Cortex of kidney (tissue), 1 donor: ENCODE measurements around the gene SPATA31E1.

Experiments
- DNase-seq: peaks from one replicate; lab custom pipeline; 2025; lab: John Stamatoyannopoulos, UW

Gene SPATA31E1

DNA sequence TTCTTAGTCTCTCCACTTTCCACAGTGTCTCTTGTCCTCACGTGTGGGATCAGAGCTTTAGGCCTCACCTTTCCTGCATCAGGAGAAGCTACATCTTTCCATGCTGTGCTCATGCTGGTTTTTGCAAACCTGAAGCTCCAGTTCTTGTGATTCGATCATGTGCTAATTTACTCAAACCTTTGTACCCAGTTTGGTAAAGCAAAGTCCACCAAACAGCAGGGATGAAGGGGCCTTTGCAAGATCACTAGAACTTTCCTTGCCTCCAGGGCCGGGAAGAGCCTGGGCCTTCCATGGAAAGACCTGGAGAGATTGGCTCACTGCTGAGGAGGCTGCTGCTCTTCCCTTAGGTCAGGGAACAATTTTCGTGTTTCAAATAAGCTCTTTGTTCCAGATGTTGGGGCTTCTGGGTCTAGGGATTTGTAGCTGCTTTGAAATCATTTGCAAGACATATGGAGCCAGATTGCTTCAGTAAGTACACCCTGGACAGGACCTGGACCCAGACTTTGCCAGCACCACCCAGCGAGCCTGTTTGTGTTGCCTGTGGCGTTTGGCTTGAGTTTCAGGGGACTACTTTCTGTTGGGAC is 18.7 kb upstream of the SPATA31E1 start:
- no peak for DNase-seq

DNA sequence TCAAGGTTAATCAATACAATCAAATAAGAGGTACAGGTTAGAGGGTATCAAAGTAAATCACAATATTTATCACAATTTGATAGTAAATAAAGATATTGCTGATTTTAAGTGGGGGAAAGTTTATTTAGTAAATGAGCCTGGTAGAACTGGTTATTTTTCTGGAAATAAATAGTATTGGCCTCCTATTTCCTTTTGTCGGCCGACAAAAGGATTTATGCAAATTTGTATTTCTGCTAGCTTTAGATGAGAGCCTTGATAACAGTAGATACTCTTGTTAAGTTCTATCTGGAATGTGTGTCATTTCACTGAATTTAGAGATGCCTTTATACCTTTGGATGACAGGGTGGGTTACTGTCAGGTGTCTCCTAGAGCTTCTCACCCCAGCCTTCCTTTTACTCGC is 17.8 kb upstream of the SPATA31E1 start:
- no peak for DNase-seq

DNA sequence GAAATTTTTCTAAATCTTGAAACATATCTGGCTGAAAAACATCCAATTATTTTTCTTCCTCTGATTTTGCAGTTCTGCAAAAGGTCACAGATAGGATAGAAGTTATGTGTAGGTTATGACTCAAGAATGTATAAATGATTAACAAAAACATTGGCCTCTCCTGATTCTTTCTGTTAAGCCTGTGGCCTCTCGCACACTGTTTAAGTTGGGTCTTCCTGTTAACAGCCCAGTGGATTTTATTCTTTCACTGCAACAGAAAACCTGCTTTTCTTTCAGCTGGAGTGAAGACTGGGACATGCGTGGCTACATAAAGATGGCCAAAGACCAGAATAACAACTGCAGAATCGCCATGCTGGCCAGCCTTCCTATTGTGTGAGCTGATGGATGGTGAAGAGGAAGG is 17.1 kb upstream of the SPATA31E1 start:
- no peak for DNase-seq

DNA sequence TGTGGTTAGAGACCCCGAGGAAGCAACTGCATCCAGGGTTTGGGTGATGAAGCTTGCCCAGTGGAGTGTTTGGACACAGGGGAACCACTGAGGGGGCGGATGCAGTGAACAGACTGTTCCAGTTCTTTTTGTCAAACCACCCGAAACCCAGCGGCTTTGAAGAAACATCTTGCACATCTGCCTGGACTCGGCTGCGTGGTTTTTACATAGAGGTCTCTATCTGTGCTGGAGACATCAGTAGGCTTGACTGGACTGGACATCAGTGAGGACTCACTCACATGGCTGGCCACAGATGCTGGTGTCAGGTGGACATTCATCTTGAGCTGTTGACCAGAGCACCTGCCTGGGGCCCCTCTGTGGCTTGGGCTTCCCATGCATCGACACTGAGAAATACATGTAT is 15.3 kb upstream of the SPATA31E1 start:
- no peak for DNase-seq

DNA sequence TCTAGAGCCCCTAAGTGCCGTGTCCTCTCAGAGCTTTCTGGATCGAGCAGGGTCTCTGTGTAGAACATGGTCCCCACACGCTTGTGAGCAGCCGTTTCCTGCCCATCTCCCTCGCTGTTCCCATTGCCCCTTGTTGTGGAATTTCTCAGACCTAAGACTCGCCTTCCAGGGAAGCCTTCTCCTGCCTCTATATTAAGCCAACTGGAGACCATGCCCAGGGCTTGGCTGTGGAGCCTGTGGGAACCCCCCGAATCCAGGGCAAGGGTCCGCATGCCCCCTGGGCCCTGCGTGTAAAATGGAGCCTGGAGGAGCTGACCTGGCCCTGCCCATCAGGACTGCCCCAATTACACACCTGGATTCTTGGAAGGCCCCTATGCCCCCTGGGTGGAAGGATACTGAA is 14.5 kb upstream of the SPATA31E1 start:
- DNase-seq, result no peak

DNA sequence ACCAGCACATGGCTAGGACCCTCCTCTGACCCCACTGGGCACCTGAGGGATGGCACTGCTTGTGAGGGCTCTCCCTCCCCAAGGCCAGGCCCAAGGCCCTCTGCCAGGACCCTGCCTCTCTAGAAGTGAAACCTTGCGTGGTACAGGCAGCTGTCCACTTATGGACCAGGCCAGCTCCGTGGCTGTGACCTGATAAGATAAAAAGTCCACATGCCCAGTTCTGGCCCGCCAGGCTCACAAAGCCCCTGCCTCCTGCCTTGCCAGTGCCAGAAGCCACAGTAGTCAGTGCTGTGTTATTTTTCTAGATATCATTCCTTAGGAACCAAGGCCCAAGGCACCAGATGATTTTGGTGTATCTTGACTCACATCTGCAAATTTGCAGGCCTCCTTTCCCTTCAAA is 14.0 kb upstream of the SPATA31E1 start:
- no peak for DNase-seq

DNA sequence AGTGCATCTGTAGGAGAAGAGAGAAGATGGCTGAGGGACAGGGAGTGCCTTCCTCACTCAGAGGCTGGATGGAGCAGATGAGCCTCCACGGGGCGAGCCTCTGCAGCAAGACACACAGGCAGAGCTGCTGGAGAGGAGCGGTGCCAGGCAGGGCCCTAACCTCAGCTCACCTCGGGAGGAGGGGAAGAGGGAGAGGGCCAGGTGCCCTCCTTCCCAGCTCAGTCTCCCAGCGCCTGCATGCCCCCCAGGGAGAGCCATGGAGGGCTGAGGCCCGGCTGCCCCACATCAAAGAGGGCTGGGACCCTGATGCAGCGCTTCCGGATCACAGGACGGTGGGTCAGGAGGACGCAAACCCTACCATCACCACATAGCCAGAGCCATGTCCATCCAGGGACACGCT is 13.6 kb upstream of the SPATA31E1 start:
- no peak for DNase-seq

DNA sequence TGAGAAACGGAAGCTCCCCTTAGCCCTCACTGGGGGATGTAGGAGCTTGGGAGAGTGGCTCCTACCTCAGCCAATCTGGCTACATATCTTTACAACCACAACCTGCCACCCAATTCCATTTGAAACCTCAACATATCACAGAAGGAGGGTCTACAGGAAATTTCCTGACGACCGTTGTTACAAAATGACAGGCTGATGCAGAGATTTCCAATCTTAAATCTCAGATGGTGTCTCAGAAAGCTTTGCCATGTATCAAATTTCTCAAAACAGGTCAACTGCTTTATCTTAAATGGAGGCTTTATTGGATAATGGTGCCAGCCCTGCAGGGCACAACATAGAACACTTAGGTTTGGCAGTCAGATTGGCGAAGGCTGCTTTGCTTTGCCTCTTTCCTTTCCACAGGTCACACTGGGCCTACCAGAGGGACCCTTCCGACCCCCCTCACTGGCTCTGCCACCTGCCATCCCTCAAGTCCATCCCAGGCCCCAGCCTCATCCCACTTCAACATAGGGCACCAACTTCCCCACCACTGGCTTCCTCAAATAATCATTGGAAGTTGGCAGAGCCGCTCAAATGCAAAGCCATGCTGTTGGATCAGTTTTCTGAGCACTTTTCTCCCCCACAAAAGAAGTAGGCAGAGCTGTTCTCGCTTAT is 11.1 kb upstream of the SPATA31E1 start:
- DNase-seq, result no peak

DNA sequence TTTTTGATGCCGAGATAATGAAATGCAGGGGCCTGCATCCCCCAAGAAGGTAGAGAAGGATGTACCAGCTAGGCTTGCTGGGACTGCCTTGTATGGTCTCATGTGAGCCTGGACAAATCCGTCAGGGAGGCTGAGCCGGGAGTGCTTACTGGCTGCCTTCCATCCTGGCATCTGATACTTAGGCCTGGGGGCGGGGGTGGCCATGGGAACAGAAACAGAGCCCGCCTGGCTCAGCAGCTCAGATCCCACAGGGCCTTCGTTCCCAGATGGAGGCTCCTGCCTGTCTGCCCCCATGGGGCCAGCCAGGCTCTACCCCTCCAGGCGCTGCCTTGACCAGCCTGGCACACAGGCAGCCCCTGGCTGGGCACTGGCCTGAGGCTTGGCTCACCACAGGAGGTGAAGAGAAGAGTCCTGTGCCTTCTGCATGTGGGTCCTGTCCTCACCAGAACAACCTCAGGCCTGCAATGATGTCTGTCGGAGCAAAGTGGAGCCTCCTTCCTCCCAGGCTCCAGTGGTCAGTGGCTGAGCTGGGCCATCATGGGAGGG is 10.5 kb upstream of the SPATA31E1 start:
- DNase-seq, result no peak

DNA sequence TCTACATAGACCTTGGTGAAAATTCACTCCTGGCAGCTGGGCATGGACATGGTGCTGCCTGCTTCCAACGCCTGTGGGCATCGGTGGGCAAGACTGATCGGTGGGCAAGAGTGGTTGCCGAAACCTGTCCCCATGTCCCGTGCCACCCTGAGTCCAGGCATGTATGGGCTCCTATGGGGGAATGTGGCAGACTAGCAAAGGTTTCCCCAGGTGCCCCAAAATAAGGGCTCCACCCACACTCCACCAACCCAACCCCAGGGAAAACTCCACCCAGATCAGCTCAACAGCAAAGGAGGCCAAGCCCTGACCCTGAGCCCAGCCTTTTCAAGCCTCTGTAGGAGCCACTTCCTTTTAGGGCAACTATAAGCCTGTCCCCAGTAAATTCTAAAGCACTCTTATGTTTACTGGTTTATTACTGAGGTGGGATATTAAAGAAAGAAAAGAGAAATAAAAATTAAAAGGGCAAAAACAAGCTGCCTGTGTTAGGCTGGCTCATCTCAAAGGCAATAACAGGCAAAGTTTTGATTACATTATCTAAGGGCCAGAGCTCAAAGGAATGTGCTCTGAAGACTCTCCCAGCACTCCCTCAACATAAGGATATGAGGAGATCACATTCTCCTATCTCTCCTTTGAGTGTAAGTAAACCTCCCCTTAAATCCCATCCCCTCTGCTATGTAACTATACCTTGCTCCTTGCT is 8.9 kb upstream of the SPATA31E1 start:
- no peak for DNase-seq

DNA sequence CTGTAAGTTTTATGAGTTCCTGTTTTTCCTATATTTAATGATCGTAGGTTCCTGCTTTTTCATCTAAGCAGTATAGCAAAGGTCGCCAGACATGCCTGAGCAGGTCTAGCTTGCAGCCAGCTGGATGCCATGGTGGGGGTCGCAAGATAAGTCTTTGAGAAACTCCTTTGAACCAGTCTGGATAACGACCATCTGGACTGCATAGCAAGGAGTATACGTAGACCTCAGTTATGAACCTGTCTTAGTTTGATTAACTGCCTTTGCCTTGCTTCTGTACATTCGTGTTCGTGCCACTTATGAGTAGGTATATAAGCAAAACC is 8.4 kb upstream of the SPATA31E1 start:
- no peak for DNase-seq

DNA sequence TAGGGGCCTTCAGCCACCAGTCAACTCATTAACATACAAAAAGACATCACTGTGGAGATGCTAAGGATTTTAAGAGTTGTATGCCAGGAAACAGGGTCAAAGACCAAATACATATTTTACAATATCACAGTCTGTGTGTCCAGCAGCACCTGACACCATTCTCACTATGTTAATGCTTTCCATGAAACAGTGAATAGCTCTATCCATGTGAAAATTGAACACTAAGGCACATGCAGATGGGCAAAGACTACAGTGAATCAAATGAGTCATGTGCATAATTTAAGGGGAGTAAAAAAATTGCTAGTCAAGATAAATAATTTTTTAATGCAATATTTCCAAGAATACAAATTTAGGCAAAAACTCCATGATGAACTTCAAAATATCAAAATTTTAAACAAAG is 7.6 kb upstream of the SPATA31E1 start:
- DNase-seq, result no peak

DNA sequence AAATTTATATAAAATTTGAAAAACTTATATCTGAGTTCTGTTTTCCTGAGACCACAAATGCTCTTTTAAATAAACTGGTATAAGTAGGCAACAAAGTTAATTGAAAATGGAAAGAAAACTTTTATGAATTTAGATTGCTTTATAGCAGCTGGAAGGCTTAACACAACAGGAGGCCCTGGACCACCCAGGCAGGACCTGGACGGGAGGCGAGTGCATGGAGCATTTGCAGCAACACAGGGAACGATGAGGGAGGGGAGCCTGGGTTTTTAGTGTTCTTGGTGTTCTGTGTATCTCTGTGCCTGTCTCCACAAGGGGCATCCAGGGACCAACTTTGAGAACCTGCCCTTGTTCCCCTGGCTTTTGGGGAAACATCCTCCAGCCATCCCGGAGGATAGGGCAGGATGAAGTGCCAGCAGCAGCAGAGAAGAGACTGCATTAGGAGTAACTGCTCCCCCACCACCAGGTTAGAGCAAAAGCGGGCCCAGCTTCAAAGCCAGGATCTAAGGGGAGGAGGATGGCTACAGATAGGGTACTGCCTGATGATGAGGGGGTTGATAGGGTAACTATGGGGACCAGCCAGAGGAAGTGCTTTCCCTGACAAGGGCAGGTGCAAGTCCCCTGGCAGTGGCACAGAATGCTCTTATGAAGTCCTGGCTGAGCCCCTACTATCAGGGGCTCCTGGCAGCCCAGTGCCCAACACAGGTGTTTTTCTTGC is 6.7 kb upstream of the SPATA31E1 start:
- no peak for DNase-seq

DNA sequence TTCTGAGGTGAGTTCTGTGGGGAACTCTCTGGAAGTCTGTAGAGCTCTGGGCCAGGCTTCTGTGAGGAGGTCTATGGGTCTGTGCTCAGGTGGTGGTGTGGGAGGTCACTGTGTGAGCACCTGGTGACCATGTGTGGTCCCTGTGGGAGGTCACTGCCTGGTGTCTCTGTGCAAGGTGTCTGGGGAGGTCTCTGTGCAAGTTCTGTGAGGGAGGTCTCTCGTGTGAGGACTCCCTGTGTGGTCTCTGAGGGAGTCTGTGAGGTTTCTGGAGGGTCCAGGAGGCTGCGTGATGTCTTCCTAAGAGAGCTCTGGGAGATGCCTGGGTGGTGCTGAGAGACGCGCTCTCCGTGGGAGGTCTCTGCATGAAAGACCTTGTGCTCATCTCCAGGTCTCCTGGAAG is 6.0 kb upstream of the SPATA31E1 start:
- DNase-seq, result no peak

DNA sequence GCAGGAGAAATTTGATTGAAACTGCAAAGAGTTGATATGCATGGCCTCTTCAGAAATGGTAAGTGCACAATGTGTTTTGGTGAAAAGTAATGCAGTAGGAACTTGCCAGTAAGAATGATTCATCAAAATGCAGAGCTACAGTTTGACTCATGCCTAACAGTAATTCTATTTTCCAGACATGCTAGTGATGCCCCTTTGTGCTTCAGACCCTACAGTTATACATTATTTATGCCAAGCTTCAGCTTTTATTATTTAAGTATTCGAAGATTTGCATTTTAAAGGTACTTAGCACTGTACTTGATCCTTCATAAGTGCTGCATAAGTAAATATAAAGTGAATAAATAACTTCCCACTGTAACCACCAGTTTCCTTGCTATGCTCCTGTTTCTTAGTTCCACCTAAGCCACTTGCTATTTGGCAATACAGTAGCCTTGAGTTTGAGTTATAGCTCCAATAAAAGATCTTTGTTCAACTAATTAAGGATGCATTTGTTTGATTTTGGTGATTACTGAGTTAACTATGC is 3.6 kb upstream of the SPATA31E1 start:
- no peak for DNase-seq

DNA sequence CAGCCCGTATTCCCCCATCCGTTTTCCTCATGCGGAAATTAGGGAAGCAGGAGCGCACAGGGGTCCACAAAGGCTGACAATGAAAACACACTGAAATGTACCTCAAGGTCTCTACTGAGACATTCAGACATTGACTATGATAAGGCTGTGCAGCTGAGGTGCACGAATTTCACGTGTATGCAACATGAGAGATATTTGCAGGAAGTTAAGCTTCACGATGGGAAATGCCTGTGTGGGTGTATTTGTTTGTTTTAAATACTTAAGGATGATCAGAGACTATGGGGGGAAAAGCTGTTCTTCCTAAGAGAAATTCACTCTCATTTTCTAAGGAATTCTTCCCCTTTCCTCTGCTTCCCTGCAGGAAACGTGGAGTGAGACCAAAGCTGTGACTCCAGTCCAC is 2.6 kb upstream of the SPATA31E1 start:
- no peak for DNase-seq

DNA sequence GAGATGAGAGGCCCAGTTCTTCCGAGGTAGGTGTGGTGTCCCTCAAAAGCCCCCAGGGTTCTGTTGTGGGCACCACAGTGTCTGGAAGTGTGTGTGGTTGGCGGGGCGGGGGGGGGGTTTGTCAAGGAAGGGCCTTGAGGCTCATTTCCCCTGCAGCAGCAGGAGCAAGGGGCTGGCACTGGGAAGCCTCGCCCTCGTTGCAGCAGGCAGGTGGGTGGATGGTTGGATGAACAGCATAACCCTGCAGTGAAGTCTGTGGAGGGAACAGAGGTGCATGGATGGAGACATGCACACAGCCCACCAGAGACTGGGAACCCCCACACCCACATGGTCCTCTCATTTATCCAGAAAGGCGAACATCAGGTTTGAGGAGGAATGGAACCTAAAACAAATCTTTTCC is 2.0 kb upstream of the SPATA31E1 start:
- DNase-seq, result no peak

DNA sequence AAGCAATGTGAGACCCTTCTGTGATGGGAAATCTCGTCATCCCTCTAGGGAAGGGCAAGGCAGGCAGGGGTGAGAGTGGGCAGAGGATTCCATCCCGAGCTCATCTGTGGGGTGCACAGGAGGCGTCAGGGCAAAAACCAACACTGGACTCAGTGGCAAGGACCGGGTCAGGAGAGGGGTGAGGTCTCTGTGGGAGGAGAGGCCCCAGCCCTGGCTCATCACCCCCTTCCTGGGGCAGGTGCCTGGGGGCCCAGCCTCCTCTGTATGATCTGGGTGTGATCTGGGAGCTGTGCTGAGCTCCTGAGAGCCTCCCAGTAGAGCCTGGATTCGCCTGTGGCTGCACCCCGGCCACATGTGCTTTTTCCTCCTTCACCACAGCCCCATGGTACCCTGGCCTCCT is 597 bp downstream of the SPATA31E1 start:
- DNase-seq, result no peak

DNA sequence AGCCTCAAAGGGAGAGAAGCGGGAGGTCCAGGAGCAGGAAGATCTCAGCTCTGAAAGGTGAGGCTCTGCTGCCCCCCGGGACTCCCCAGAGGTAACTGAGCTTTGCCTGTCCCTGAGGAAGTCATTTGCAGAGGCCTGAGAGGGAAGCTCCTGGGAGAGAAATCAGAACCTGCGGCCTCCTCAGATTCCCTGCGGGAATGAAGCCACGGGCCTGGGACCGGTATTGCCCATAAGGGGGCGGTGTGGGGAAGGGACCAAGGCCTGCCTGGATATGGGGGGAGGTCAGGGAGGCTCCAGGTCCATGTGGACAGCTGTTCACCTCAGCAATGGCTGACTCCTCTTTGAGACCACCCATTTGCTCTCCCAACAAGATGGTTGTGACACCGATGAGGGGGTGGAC is 1.3 kb downstream of the SPATA31E1 start:
- no peak for DNase-seq

DNA sequence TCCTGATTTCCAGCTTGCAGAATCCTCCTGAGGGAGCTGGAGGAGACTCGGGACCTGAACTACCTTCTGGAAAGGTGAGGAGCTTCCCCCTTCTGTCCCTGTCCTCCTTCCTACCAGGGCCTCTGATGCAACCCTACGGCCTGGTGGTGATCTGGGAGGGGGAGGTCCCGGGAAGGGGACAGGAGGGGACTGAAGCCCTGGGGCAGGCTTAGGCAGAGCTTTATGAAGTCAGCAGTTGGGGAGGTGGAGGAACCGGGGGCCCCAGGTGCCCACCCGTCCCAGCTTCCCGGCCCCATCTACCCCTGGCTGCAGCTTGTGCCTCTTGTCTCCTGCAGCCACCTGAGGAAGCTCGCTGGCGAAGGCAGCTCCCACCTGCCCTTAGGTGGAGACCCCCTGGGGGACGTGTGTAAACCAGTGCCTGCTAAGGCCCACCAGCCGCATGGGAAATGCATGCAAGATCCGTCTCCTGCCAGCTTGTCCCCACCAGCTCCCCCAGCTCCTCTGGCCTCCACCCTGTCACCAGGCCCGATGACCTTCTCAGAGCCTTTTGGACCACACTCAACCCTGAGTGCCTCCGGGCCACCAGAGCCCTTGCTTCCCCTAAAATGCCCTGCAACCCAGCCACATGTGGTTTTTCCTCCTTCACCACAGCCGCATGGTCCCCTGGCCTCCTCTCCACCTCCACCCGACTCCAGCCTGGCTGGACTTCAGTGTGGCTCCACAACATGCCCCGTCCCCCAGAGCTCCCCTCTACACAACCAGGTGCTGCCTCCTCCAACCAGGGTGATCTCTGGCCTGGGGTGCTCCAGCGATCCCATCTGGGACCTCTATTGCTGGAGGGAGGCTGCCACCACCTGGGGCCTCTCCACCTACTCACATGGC is 2.1 kb downstream of the SPATA31E1 start:
- no peak for DNase-seq

DNA sequence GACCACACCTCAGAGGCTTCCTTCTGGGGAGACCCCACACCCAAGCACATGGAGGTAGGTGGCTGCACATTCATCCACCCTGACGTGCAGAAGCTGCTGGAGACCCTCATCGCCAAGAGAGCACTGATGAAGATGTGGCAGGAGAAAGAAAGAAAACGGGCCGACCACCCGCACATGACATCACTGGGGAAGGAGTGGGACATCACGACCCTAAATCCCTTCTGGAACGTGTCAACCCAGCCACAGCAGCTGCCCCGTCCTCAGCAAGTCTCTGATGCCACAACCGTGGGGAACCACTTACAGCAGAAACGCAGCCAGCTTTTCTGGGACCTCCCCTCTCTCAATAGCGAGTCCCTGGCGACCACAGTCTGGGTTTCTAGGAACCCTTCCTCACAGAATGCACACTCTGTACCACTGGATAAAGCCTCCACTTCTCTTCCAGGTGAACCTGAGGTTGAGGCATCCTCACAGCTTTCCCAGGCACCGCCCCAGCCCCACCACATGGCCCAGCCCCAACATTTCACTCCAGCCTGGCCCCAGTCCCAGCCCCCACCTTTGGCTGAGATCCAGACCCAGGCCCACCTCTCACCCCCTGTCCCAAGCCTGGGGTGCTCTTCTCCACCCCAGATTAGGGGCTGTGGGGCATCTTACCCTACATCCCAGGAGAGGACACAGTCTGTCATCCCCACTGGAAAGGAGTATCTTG is 3.0 kb downstream of the SPATA31E1 start:
- no peak for DNase-seq
